ENCODE data around the gene KCTD3. TPM values are rescaled to one million over a fixed set of nuclear protein-coding genes. Genes with fewer than 3 reads are reported as not detected.
A peak's percentile ranks its signal among the peaks of the same experiment; 100 is the strongest.

The KCTD3 gene
- total RNA-seq, 3 donors from 2014 or later = 60.8 to 100.0 (median 87.8) TPM

DNA sequence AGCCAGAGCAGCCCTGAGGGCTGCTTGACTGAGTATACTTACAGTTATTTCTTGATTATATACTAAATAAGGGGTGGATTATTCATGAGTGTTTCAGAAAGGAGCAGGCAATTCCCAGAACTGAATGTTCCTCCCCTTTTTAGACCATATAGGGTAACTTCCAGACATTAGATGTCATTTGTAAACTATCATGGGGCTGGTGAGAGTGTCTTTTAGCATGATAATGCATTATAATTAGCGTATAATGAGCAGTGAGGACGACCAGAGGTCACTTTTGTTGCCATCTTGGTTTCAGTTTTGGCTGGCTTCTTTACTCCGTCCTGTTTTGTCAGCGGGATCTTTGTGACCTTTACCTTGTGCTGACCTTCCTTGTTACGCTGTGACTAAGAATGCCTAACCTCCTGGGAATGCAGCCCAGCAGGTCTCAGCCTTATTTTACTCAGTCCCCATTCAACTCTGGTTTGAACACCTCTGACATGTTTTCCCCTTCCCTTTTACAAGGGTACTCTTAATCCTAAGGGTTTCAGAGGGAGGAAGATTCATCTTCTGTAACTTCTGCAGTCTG is 16.2 kb downstream of the KCTD3 start:
- Histone ChIP-seq H3K4me3 (no peak overlapping the region), H3K36me3 (peaks cover 6% of the 10 kb centered on the region), H3K27ac (peak overlapping the region; percentile 58 to 80), H3K9me3 (no peaks in the 10 kb centered on the region), H3K27me3 (no peaks in the 10 kb centered on the region), H3K4me1 (no peaks in the 10 kb centered on the region)
- intact Hi-C loops (cut with DNase I; ENCODE audit: low total_unique reads) = no loop called here
- DNase-seq (ENCODE audit: low spot score in 2 of 2) = peak in 1 of 2 donors; percentile 49
- no peak for TF ChIP-seq POLR2A (IDR thresholded peaks at IDR 0.05)
- TF ChIP-seq, protein P1, sequence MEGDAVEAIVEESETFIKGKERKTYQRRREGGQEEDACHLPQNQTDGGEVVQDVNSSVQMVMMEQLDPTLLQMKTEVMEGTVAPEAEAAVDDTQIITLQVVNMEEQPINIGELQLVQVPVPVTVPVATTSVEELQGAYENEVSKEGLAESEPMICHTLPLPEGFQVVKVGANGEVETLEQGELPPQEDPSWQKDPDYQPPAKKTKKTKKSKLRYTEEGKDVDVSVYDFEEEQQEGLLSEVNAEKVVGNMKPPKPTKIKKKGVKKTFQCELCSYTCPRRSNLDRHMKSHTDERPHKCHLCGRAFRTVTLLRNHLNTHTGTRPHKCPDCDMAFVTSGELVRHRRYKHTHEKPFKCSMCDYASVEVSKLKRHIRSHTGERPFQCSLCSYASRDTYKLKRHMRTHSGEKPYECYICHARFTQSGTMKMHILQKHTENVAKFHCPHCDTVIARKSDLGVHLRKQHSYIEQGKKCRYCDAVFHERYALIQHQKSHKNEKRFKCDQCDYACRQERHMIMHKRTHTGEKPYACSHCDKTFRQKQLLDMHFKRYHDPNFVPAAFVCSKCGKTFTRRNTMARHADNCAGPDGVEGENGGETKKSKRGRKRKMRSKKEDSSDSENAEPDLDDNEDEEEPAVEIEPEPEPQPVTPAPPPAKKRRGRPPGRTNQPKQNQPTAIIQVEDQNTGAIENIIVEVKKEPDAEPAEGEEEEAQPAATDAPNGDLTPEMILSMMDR (IDR thresholded peaks at IDR 0.05) = no peak
- TF ChIP-seq POLR2AphosphoS5 (IDR thresholded peaks at IDR 0.05) = peak in 1 of 3 donors; percentile 44

DNA sequence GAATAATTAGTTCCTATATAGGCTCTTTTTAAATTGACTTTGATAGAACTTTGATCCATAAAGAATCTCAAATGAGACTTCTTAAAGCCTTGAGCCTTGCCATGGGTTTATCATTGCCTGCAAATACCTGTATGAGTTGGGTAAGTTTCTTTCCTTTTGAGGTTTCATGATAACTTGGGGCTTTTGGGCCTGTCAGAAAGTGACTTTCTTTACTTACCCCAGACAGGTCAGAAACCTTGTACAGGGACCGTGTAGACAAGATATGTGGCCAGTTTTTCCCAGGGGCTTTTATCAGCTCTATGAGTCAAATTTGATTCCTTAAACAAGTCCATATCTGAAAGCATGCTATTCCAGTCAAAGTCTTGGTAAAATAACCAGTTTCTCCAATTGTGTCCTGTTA is 17.3 kb downstream of the KCTD3 start:
- Histone ChIP-seq H3K4me3 (no peak overlapping the region), H3K27ac (peak overlapping the region in 1 of 2 donors; percentile 80), H3K4me1 (no peaks in the 10 kb centered on the region), H3K36me3 (peaks cover 9% of the 10 kb centered on the region), H3K9me3 (no peaks in the 10 kb centered on the region), H3K27me3 (no peaks in the 10 kb centered on the region)
- TF ChIP-seq, protein P1 (IDR thresholded peaks at IDR 0.05) = no peak
- no peak for TF ChIP-seq POLR2AphosphoS5 (IDR thresholded peaks at IDR 0.05)
- no peak for TF ChIP-seq POLR2A (IDR thresholded peaks at IDR 0.05)
- no peak for DNase-seq (ENCODE audit: low spot score in 2 of 2)
- intact Hi-C loops (cut with DNase I; ENCODE audit: low total_unique reads) = no loop called here

DNA sequence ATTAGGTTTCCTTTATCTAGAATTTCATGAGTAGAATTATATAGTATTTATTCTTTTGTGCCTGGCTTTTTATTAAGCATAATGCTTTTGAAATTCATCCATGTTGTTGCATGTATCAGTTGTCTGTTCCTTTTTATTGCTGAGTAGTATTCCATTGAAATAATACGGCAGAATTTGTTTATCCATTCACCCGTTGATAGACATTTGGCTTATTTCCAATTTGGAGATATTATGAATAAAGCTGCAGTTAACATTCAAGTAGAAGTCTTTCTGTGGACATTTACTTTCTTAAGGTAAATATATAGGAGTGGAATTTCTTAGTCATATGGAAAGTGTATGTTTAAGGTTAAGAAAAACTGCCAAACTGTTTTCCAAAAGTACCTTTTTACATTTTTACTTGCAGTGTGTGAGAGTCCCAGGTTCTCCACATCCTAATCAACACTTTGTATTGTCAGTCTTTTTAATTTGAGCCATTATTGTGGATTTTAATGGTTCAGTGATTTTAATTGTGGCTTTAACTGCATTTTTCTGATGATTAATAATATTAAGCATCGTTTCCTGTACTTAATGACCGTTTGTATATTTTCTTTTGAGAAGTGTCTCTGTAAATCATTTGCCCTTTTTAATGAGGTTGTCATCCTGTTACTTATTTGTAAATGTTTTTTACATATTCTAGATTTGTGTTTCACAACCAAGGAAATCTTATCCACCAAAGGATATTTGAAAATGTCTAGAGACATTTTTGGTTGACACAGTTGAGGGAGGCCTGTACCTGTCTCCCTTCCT is 22.7 kb downstream of the KCTD3 start:
- no peak for DNase-seq (ENCODE audit: low spot score in 2 of 2)
- peaks cover 9% of the 10 kb centered on the region for H3K36me3 ChIP-seq
- intact Hi-C loops (cut with DNase I; ENCODE audit: low total_unique reads) = no loop called here

DNA sequence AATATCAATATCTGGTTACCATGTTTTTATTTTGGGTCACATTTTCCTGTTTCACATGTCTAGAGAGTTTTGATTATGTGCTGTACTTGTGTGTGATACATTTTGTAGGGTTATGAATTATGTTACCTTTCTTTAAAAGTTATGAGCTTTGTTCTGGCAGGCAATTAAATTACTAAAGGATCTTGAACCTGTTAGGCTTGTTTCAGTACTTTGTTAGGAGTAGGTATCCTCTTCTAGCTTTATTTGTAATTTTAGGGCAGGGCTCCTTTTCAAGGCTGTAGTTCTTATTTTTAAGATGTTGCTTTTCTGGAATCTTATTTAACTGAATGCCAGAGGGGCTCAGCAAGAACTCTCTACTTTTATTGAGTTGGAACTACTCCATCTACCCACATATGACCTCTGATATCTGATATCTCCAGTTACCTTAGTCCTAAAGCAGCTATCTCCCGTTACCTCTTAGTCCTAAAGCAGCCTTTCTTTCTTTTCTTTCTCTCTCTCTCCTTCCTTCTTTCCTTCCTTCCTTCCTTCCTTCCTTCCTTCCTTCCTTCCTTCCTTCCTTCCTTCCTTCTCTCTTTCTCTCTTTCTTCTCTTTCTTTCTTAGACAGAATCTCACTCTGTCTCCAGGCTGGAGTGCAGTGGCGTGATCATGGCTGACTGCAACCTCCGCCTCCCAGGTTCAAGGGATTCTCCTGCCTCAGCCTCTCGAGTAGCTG is 23.8 kb downstream of the KCTD3 start:
- Histone ChIP-seq H3K9me3 (no peaks in the 10 kb centered on the region), H3K4me3 (no peak overlapping the region), H3K36me3 (peaks cover 9% of the 10 kb centered on the region), H3K27ac (no peak overlapping the region), H3K4me1 (no peaks in the 10 kb centered on the region), H3K27me3 (no peaks in the 10 kb centered on the region)
- DNase-seq (ENCODE audit: low spot score in 2 of 2) = no peak
- TF ChIP-seq POLR2A (IDR thresholded peaks at IDR 0.05) (no peak), POLR2AphosphoS5 (IDR thresholded peaks at IDR 0.05) (no peak)
- TF ChIP-seq, protein P1 (IDR thresholded peaks at IDR 0.05) = no peak
- intact Hi-C loops (cut with DNase I; ENCODE audit: low total_unique reads) = no loop called here

More for the DNA sequence above, 22.7 kb downstream of the KCTD3 start:
- H3K27me3 ChIP-seq = no peaks in the 10 kb centered on the region
- TF ChIP-seq POLR2AphosphoS5 (IDR thresholded peaks at IDR 0.05) (no peak), POLR2A (IDR thresholded peaks at IDR 0.05) (no peak)
- TF ChIP-seq, protein P1 (IDR thresholded peaks at IDR 0.05) = no peak
- no peaks in the 10 kb centered on the region for H3K4me1 ChIP-seq
- H3K9me3 ChIP-seq = no peaks in the 10 kb centered on the region
- H3K27ac ChIP-seq = no peak overlapping the region
- H3K4me3 ChIP-seq = no peak overlapping the region

DNA sequence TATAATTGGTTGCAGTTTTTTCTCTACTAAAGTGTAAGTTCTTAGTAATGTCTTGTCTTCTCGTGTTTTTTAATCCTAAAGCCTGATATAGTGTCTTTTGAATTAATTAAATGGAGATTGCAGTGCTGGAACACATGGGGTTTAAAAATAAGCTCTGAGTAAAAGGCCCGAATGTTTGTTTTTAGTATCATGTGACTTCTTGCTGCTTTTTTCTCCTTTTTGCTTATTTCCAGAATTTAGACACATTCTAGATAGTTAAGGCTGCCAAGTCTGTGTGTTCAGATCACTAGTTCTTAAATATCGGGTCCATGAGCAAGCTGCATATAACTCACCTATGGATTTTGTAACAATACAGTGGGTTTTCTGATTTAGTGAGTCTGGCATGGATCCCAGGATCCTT is 27.5 kb downstream of the KCTD3 start:
- DNase-seq (ENCODE audit: low spot score in 2 of 2) = no peak
- H3K27ac ChIP-seq = no peak overlapping the region
- TF ChIP-seq, protein P1 (IDR thresholded peaks at IDR 0.05) = no peak
- TF ChIP-seq POLR2A (IDR thresholded peaks at IDR 0.05) (no peak), POLR2AphosphoS5 (IDR thresholded peaks at IDR 0.05) (no peak)
- H3K27me3 ChIP-seq = no peaks in the 10 kb centered on the region
- no peak overlapping the region for H3K4me3 ChIP-seq
- H3K36me3 ChIP-seq = no peaks in the 10 kb centered on the region
- no peaks in the 10 kb centered on the region for H3K9me3 ChIP-seq
- H3K4me1 ChIP-seq = no peaks in the 10 kb centered on the region
- intact Hi-C loops (cut with DNase I; ENCODE audit: low total_unique reads) = no loop called here
